Hepatocyte (in vitro differentiated cells): ENCODE data around the gene NLRC5. TPM values are rescaled to one million over a fixed set of nuclear protein-coding genes. Genes with fewer than 3 reads are reported as not detected.

ENCODE experiments used
- DNase-seq: peaks from one replicate; pipeline ENCODE4 v3.0.0-alpha.2; 2016; ENCODE audit warnings: low spot score
- H2AFZ ChIP-seq: fragments of 200-600 bp; sonication (generic); 2 replicates; pipeline ENCODE4 v1.6.0; 2016; ENCODE audit warnings: antibody characterized with exemption, mild to moderate bottlenecking
- H3K27ac ChIP-seq: fragments of 200-600 bp; sonication (generic); 2 replicates; pipeline ENCODE4 v1.5.1; 2016; ENCODE audit warnings: mild to moderate bottlenecking
- H3K27me3 ChIP-seq: fragments of 200-600 bp; sonication (generic); 2 replicates; pipeline ENCODE4 v1.6.1; 2016
- H3K36me3 ChIP-seq: fragments of 200-600 bp; sonication (generic); replicated peaks from 2 replicates; pipeline ENCODE4 v1.5.1; 2016; ENCODE audit warnings: low read depth; ENCODE audit not compliant: insufficient read depth
- H3K4me1 ChIP-seq: fragments of 200-600 bp; sonication (generic); 2 replicates; pipeline ENCODE4 v1.5.1; 2016; ENCODE audit warnings: mild to moderate bottlenecking, moderate library complexity; ENCODE audit not compliant: insufficient read depth
- H3K4me2 ChIP-seq: fragments of 200-600 bp; sonication (generic); 2 replicates; pipeline ENCODE4 v1.6.0; 2016
- H3K4me3 ChIP-seq: fragments of 200-600 bp; sonication (generic); 2 replicates; pipeline ENCODE4 v1.5.1; 2016; ENCODE audit warnings: mild to moderate bottlenecking
- H3K79me2 ChIP-seq: fragments of 200-600 bp; sonication (generic); 2 replicates; pipeline ENCODE4 v1.6.0; 2017; ENCODE audit warnings: mild to moderate bottlenecking
- H3K9me2 ChIP-seq: fragments of 200-600 bp; sonication (generic); replicated peaks from 2 replicates; pipeline ENCODE4 v1.6.0; 2017; ENCODE audit warnings: mild to moderate bottlenecking; ENCODE audit not compliant: insufficient read depth
- H3K9me3 ChIP-seq: fragments of 200-600 bp; sonication (generic); 2 replicates; pipeline ENCODE4 v1.5.1; 2016; ENCODE audit warnings: low read depth, mild to moderate bottlenecking
- H4K20me1 ChIP-seq: fragments of 200-600 bp; sonication (generic); 2 replicates; pipeline ENCODE4 v1.6.0; 2016; ENCODE audit warnings: mild to moderate bottlenecking; ENCODE audit not compliant: insufficient read depth, poor library complexity, severe bottlenecking
- CTCF ChIP-seq: fragments of 200-600 bp; sonication (generic); IDR thresholded peaks from 2 replicates; pipeline ENCODE4 v1.5.1; 2016; ENCODE audit warnings: antibody characterized with exemption, mild to moderate bottlenecking; ENCODE audit not compliant: poor library complexity
- EZH2 ChIP-seq: fragments of 200-600 bp; sonication (generic); IDR thresholded peaks from 2 replicates; pipeline ENCODE4 v1.6.1; 2016; ENCODE audit warnings: antibody characterized with exemption, mild to moderate bottlenecking, borderline replicate concordance
- EZH2phosphoT487 ChIP-seq: fragments of 200-600 bp; sonication (generic); IDR thresholded peaks from one replicate; pipeline ENCODE4 v1.6.1; 2018; ENCODE audit warnings: antibody characterized with exemption, mild to moderate bottlenecking, low read depth, moderate library complexity; ENCODE audit not compliant: unreplicated experiment, severe bottlenecking
- WGBS: methylation state at CpG from one replicate; pipeline ENCODE4 v1.1.6; 2016; ENCODE audit warnings: low lambda C conversion rate; ENCODE audit errors: missing lambda C conversion rate; 5-methylcytosine and 5-hydroxymethylcytosine counted together
- polyA plus RNA-seq: library from polyadenylated mRNA; unstranded; fragments of >200 nt; fragmentation: Nextera tagmentation; extraction: Ambion mirVana; gene quantifications from 2 replicates; pipeline ENCODE4 v1.2.1, GENCODE V29; 2016
- total RNA-seq: library from RNA; depleted of rRNA; stranded (reverse); fragments of >200 nt; gene quantifications from 2 replicates; pipeline ENCODE4 v1.2.3, GENCODE V29; 2014

The NLRC5 gene
- total and polyA plus RNA-seq, 2 experiments from 2014 or later = 6.4 to 7.0 TPM

GRCh38 chr16:57038166-57038565, 48.8 kb downstream of the NLRC5 start:
- Histone ChIP-seq H2AFZ (no peak overlapping the region), H3K27ac (no peak overlapping the region), H3K4me1 (no peaks in the 10 kb centered on the region), H3K9me2 (no peaks in the 10 kb centered on the region), H3K27me3 (no peaks in the 10 kb centered on the region), H4K20me1 (no peaks in the 10 kb centered on the region), H3K4me2 (no peak overlapping the region), H3K4me3 (no peak overlapping the region), H3K9me3 (no peaks in the 10 kb centered on the region), H3K36me3 (no peaks in the 10 kb centered on the region), H3K79me2 (no peaks in the 10 kb centered on the region)
- WGBS = 87% methylated on average over 2 of the region's 2 CpGs
- no peak for TF ChIP-seq EZH2phosphoT487
- no peak for TF ChIP-seq EZH2
- TF ChIP-seq CTCF = no peak
- no peak for DNase-seq

- 65% methylated on average over 5 of the region's 5 CpGs for WGBS
- Histone ChIP-seq H3K4me3 (no peak overlapping the region), H3K9me3 (no peaks in the 10 kb centered on the region), H3K4me2 (no peak overlapping the region), H3K27ac (no peak overlapping the region), H3K79me2 (no peaks in the 10 kb centered on the region), H4K20me1 (no peaks in the 10 kb centered on the region), H3K36me3 (no peaks in the 10 kb centered on the region), H3K4me1 (no peaks in the 10 kb centered on the region), H2AFZ (no peak overlapping the region), H3K9me2 (no peaks in the 10 kb centered on the region), H3K27me3 (no peaks in the 10 kb centered on the region)
- no peak for TF ChIP-seq CTCF
- TF ChIP-seq EZH2 = no peak
- TF ChIP-seq EZH2phosphoT487 = no peak
- DNase-seq = no peak
Observed at GRCh38 chr16:57039148-57039812, 49.9 kb downstream of the NLRC5 start.

GRCh38 chr16:57041182-57042156, 52.1 kb downstream of the NLRC5 start:
- no peak overlapping the region for H2AFZ ChIP-seq
- H3K27ac ChIP-seq = no peak overlapping the region
- H3K79me2 ChIP-seq = no peaks in the 10 kb centered on the region
- H3K36me3 ChIP-seq = no peaks in the 10 kb centered on the region
- H3K9me2 ChIP-seq = no peaks in the 10 kb centered on the region
- WGBS = 85% methylated on average over 12 of the region's 12 CpGs
- DNase-seq = no peak
- no peak overlapping the region for H3K4me2 ChIP-seq
- H3K27me3 ChIP-seq = no peaks in the 10 kb centered on the region
- H3K4me3 ChIP-seq = no peak overlapping the region
- TF ChIP-seq CTCF = no peak
- no peak for TF ChIP-seq EZH2phosphoT487
- TF ChIP-seq EZH2 = no peak
- H3K9me3 ChIP-seq = no peaks in the 10 kb centered on the region
- no peaks in the 10 kb centered on the region for H3K4me1 ChIP-seq
- no peaks in the 10 kb centered on the region for H4K20me1 ChIP-seq
